Activated CD8-positive, alpha-beta T cell treated with anti-CD3 and anti-CD28 coated beads, Interleukin-2, amount 10 ng/mL, durations not matched to agents 7 days and 5 days (primary cell): ENCODE data around the gene DPP8. TPM values are rescaled to one million over a fixed set of nuclear protein-coding genes. Genes with fewer than 3 reads are reported as not detected.

Experiments
- ATAC-seq: fragments of 150-1000 bp; cut with Tn5 transposase; one replicate; pipeline ENCODE4 v1.10.0; 2021; ENCODE audit warnings: moderate library complexity
- CTCF ChIA-PET: fragments of 350-600 bp; sonication (Branson Sonifier 250); formaldehyde crosslinking; loops from one replicate; lab custom pipeline; 2021; ENCODE audit warnings: antibody characterized with exemption; lab: Charles Lee
- POLR2A ChIA-PET: fragments of 350-600 bp; sonication (Branson Sonifier 250); formaldehyde crosslinking; loops from one replicate; lab custom pipeline; 2021; ENCODE audit warnings: antibody characterized with exemption; lab: Charles Lee
- DNase-seq: peaks from one replicate; pipeline ENCODE4 v3.0.0-alpha.2; 2020
- H3K27ac Mint-ChIP-seq: one replicate; pipeline ENCODE4 v1.8.0; 2021; ENCODE audit warnings: mild to moderate bottlenecking, mixed read lengths
- H3K27me3 Mint-ChIP-seq: one replicate; pipeline ENCODE4 v1.8.0; 2021; ENCODE audit warnings: low read depth, mixed read lengths
- H3K36me3 Mint-ChIP-seq: one replicate; pipeline ENCODE4 v1.8.0; 2021; ENCODE audit warnings: low read depth, mixed read lengths
- H3K4me1 Mint-ChIP-seq: one replicate; pipeline ENCODE4 v1.8.0; 2021; ENCODE audit warnings: low read depth, mixed read lengths
- H3K4me3 Mint-ChIP-seq: one replicate; pipeline ENCODE4 v1.8.0; 2021; ENCODE audit warnings: mild to moderate bottlenecking, mixed read lengths
- H3K9me3 Mint-ChIP-seq: one replicate; pipeline ENCODE4 v1.8.0; 2022; ENCODE audit warnings: mixed read lengths; ENCODE audit not compliant: insufficient read depth
- total RNA-seq, 2 experiments: library from RNA; stranded (reverse); gene quantifications; one replicate each; pipeline ENCODE4 v1.2.3, GENCODE V29; 2021

DPP8 gene
- total RNA-seq, 2 experiments from 2014 or later, result 44.6 to 46.7 TPM

DNA sequence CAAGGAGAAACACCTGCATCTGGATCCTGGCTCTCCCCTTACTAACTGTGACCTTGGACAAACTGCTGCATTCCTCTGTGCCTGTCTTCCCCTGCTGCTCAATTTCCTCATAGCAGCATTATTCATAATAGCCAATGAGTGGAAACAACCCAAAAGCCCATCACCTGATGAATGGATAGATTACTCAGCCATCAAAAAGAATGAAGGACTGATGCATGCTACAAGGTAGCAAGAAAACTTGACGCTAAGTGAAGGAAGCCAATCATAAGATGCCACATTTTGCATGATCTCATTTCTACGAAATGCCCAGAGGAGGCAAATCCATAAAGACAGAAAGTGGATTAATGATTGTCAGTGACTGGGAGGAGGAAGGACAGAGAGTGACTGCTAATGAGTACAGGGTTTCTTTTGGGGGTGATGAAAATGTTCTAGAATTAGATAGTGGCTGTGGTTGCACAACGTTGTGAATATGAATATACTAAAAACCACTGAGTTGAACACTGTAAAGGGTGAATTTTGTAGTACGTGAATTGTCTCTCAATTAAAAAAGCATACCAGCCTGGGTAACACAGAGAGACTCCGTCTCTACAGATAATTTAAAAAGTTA lies 105.9 kb downstream of the DPP8 start:
- POLR2A ChIA-PET, result interaction anchor here (1.1 kb wide), 1 partner anchor 107 kb away, joined by 4 read pairs; the partner anchor contains the start of gene RNU5B-1
- Mint-ChIP-seq H3K4me1 (peaks cover 5% of the 10 kb centered on the region), H3K4me3 (no peak overlapping the region), H3K36me3 (no peaks in the 10 kb centered on the region), H3K27me3 (peaks cover 26% of the 10 kb centered on the region), H3K9me3 (no peaks in the 10 kb centered on the region), H3K27ac (no peak overlapping the region)
- ATAC-seq, result no peak
- no peak for DNase-seq
- CTCF ChIA-PET, result no interaction called here

DNA sequence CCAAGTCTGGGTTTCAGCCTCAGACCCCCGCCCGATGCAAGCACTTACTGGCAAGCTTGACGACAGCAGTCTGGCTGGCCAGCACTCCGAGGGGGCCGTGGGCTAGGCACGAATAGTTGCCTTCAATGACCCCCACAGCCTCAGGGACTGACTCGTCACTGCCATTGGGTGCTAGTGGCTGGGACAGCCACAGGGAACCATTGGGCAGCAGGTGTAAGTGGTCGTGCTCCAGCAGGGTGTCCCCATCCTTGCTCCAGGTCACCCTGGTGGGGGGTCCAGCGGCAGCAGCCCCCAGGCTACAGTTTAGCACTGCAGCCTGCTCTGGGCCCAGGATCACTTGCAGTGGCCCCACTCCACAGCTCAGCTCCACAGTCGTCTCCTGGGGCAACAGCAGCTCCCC lies 106.5 kb downstream of the DPP8 start:
- ChIA-PET CTCF (no interaction called here), POLR2A (no interaction called here)
- H3K9me3 Mint-ChIP-seq, result no peaks in the 10 kb centered on the region
- no peak overlapping the region for H3K4me3 Mint-ChIP-seq
- no peak overlapping the region for H3K27ac Mint-ChIP-seq
- no peaks in the 10 kb centered on the region for H3K36me3 Mint-ChIP-seq
- DNase-seq, result no peak
- peaks cover 29% of the 10 kb centered on the region for H3K27me3 Mint-ChIP-seq
- H3K4me1 Mint-ChIP-seq, result peaks cover 5% of the 10 kb centered on the region
- ATAC-seq, result no peak

DNA sequence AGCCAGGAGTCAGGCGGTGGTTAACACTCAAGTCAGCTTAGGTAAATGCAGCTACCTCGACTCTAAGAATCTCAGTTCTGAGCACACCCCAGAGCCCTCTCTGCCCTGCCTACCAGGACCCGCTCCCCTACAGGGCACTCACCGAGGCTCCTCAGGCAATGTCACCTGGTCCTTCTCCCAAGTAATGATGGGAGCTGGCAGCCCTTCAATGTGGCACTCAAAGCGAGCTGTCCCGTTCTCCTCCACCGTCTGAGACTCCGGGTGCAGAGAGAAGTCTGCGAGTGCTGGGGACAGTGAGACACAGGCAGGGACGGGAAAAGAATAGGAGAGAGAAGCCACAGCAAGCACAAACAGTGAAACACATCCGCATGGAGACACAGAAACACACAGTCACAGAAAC lies 107.5 kb downstream of the DPP8 start:
- POLR2A ChIA-PET, result no interaction called here
- no peaks in the 10 kb centered on the region for H3K36me3 Mint-ChIP-seq
- peaks cover 5% of the 10 kb centered on the region for H3K4me1 Mint-ChIP-seq
- no peak overlapping the region for H3K4me3 Mint-ChIP-seq
- H3K9me3 Mint-ChIP-seq, result no peaks in the 10 kb centered on the region
- H3K27me3 Mint-ChIP-seq, result peaks cover 32% of the 10 kb centered on the region
- ATAC-seq (no peak), DNase-seq (no peak)
- CTCF ChIA-PET, result interaction anchor here (1.3 kb wide), 1 partner anchor 92 kb away, joined by 3 read pairs; no protein-coding TSS in a partner anchor
- no peak overlapping the region for H3K27ac Mint-ChIP-seq

DNA sequence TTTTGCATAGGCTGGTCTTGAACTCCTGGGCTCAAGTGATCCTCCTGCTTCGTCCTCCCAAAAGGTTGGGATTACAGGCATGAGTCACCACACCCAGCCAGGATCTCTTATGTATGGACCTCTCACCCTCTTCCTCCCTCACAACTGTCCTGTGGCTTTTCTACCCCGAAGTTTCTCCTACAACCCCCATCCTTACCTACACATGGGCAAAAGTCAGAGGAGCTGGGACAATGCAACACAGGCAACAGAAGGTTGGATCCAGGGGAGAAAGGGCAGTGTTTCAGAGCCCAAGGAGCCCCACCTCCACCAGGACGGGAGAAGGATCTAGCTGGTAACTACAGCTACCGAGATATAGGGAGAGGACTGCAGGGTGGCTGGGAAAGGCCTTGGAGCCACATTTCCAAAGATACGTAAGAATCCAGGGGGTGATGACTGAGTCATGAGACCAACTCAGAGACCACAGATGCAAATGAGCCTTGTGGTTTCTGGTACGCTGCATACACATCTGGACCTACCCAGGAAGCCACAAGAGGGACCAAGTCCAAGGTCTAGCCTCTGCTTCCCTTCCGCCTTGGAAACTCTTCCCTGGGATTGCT lies 108.4 kb downstream of the DPP8 start:
- H3K9me3 Mint-ChIP-seq, result no peaks in the 10 kb centered on the region
- DNase-seq (no peak), ATAC-seq (no peak)
- H3K36me3 Mint-ChIP-seq, result no peaks in the 10 kb centered on the region
- H3K27ac Mint-ChIP-seq, result no peak overlapping the region
- H3K4me3 Mint-ChIP-seq, result no peak overlapping the region
- peaks cover 31% of the 10 kb centered on the region for H3K27me3 Mint-ChIP-seq
- peaks cover 5% of the 10 kb centered on the region for H3K4me1 Mint-ChIP-seq
- CTCF ChIA-PET, result interaction anchor here (1.3 to 1.4 kb wide), 2 partner anchors 9 to 91 kb away, joined by 3 to 4 read pairs; no protein-coding TSS in a partner anchor
- POLR2A ChIA-PET, result no interaction called here

DNA sequence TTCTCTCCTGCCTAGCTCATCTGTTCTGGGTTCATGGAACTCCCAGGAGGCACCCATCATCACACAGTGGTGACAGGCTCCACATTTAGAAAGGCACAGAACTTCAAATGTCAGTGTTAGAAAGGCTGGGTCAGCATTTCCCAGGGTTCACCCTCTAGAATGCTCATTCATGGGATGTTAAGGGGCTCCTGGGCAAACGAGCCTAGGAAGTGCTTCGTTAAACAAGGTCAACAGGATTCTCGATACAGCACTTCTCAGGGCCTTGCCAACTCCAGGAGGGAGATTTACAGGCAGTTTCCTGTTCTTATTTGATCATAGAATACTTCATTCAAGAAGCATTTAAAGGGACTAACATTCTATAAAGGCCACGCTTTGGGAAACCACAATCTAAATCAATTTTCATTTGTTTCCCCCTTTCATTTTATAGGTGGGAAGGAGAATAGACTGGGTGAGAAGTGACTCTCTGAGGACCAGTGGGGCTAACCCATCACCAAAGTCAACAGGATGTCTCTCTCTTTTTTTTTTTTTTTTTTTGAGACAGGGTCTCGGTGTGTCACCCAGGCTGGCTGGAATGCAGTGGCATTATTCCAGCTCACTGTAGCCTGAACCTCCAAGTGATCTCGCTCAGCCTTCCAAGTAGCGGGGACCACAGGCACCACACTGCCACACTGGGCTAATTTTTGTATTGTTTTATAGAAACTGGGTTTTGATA lies 109.0 kb downstream of the DPP8 start:
- H3K27me3 Mint-ChIP-seq, result peaks cover 32% of the 10 kb centered on the region
- CTCF ChIA-PET, result interaction anchor here (1.4 kb wide), 1 partner anchor 8 kb away, joined by 4 read pairs; no protein-coding TSS in a partner anchor
- no peak overlapping the region for H3K27ac Mint-ChIP-seq
- no peak overlapping the region for H3K4me3 Mint-ChIP-seq
- ATAC-seq (no peak), DNase-seq (no peak)
- no peaks in the 10 kb centered on the region for H3K36me3 Mint-ChIP-seq
- POLR2A ChIA-PET, result no interaction called here
- H3K4me1 Mint-ChIP-seq, result peaks cover 5% of the 10 kb centered on the region
- H3K9me3 Mint-ChIP-seq, result no peaks in the 10 kb centered on the region

DNA sequence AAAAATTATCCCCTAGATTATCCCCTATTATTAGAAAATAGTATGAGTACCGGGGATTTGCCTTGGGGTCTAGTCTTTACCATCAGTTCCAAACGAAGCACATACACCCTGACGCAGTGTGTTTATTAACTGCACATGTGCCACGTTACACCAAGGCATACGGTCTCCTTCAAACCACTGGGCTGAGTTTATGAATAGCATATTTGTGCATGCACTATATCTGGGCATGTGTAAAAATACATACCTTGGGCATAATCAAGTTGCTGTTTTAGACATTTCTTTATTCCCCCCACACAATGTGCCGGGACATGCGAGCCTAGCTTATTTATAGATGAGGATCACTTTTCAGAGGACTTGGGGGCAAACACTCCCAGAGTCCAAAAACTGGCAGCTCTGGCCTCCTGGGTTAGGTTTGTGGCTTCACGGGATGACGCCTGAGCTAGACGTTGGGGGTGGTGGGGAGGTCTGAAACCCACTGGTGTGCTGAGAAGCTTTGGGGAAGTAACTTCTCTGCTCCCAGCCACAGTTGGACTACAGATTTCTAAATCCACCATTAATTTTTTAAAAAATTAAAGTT lies 111.0 kb downstream of the DPP8 start:
- CTCF ChIA-PET, result no interaction called here
- Mint-ChIP-seq H3K27me3 (peaks cover 35% of the 10 kb centered on the region), H3K9me3 (no peaks in the 10 kb centered on the region), H3K4me3 (no peak overlapping the region), H3K27ac (no peak overlapping the region), H3K4me1 (peaks cover 5% of the 10 kb centered on the region), H3K36me3 (no peaks in the 10 kb centered on the region)
- ATAC-seq, result no peak
- no peak for DNase-seq
- POLR2A ChIA-PET, result no interaction called here

DNA sequence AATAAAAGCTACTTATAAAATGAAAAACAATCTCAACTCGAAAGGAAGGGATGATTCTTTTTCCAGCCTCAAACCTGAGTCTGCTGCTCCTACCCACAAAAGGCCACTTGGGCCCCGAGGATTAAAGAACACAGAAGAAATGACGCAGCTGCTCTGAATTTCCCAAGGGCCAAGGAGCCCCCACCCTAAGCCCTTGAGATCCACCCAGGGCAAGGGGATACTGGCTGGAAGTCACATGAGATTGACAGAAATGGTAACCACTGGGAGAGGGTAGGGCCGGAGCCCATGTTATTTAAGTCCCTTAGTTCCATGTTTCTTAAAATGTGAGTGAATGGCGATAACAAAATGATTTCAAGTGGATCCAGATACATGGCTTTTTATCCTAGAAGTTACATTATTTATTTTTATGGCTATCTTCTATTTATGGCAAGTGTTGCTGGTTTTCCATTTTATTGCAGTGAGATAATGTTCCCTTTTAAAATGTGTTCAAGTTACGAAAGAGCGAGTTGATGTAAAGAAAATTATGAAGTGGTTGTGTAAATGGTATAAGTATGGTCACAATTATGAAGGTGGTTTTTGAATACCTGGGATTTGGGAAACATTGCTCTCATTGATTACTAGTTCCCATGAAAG lies 111.6 kb downstream of the DPP8 start:
- Mint-ChIP-seq H3K4me1 (peaks cover 5% of the 10 kb centered on the region), H3K27me3 (peaks cover 33% of the 10 kb centered on the region), H3K4me3 (no peak overlapping the region), H3K27ac (no peak overlapping the region), H3K36me3 (no peaks in the 10 kb centered on the region), H3K9me3 (no peaks in the 10 kb centered on the region)
- DNase-seq, result no peak
- ChIA-PET CTCF (interaction anchor here (0.8 kb wide), 1 partner anchor 20 kb away, joined by 3 read pairs; no protein-coding TSS in a partner anchor), POLR2A (no interaction called here)
- ATAC-seq, result no peak

DNA sequence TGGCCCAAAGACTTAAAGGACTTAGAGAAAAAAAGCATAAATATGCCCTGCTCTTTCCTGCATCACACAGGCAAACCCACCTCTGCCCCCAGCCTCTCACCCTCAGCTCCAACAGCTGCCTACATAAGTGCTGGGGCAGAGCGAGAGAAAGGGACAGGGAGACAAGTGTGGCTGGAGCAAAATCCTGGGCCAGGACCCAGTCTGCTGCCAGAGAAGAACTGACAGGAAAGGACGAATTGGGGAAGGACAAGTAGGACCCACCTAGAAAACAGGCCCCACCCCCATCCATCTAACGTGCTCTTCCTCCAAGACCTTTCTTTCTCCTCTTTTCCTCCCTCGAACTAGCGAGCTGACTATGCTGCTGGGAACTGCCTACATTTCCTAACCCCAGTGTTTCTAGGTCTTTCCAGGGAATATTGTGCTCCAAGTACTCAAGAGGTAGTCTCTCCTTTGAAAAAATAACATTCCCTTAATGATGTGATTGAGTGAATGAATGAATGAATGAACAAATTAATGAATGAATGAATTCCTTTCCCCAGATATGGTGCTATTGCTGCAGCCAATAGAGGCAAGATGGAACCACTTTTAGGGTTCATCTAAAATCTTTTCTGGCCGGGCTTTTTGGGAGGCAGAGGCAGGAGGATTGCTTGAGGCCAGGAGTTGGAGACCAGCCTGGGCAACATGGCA lies 113.2 kb downstream of the DPP8 start:
- H3K27me3 Mint-ChIP-seq, result peaks cover 34% of the 10 kb centered on the region
- H3K9me3 Mint-ChIP-seq, result no peaks in the 10 kb centered on the region
- H3K4me3 Mint-ChIP-seq, result no peak overlapping the region
- no peak overlapping the region for H3K27ac Mint-ChIP-seq
- H3K36me3 Mint-ChIP-seq, result no peaks in the 10 kb centered on the region
- peaks cover 3% of the 10 kb centered on the region for H3K4me1 Mint-ChIP-seq
- CTCF ChIA-PET, result no interaction called here
- DNase-seq (no peak), ATAC-seq (no peak)
- POLR2A ChIA-PET, result no interaction called here

DNA sequence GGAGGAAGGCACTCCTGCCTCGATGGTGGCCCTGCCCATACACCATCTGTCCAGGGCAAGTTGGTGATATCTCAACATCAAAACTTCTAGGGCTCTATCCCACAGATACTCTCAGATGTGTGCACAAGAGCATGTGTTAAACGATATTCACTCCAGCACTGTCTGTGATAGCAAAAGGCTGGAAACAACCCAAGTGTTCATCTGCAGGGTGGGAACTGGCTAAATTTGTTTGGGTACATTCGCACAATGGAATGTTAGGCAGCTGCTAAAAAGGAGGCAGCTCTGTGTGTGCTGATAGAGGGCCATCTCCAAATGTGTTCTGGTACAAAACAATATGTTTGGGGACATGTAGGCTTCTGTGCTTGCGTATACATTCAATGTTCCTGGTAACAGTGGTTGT lies 114.5 kb downstream of the DPP8 start:
- Mint-ChIP-seq H3K36me3 (no peaks in the 10 kb centered on the region), H3K9me3 (no peaks in the 10 kb centered on the region), H3K27me3 (peaks cover 38% of the 10 kb centered on the region), H3K4me1 (no peaks in the 10 kb centered on the region), H3K4me3 (no peak overlapping the region), H3K27ac (no peak overlapping the region)
- ChIA-PET POLR2A (no interaction called here), CTCF (interaction anchor here (1.8 kb wide), 1 partner anchor 12 kb away, joined by 4 read pairs; no protein-coding TSS in a partner anchor)
- ATAC-seq (no peak), DNase-seq (no peak)

DNA sequence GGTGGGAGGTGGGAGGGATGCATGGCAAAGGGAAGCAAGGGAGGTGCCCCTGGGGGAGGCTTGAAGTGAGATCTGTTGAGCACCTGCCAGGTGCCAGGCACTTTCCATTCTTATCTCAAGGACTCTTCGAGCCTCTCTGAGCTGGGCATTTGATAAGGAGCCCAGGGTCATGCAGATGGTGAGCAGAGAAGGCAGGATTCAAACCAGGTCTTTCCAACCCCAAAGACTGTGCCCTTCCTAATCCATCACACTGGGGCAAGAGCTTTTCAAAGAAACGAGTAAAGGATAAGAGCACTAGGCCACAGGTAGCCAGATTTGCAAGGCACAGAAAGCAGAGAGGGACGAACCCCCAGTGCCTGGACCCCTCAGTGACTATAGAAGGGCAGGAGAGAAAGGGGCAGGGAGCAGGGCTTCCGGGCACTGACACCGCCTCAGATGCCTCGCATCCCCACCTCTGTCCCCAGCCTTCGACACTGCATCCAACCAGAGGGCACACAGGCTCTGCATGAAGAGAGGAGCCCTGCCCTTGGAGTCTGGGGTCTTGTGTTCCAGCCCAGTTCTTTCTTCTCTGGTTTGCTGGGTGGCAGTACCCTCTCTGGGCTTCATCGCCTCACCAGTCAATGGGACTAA lies 115.8 kb downstream of the DPP8 start:
- H3K27ac Mint-ChIP-seq, result no peak overlapping the region
- no peaks in the 10 kb centered on the region for H3K9me3 Mint-ChIP-seq
- no peak for ATAC-seq
- H3K4me3 Mint-ChIP-seq, result no peak overlapping the region
- no peaks in the 10 kb centered on the region for H3K36me3 Mint-ChIP-seq
- ChIA-PET POLR2A (no interaction called here), CTCF (interaction anchor here (0.7 to 1.8 kb wide), 6 partner anchors 11 to 80 kb away, joined by 3 to 5 read pairs (median 4); no protein-coding TSS in a partner anchor)
- peaks cover 47% of the 10 kb centered on the region for H3K27me3 Mint-ChIP-seq
- DNase-seq, result no peak
- peaks cover 2% of the 10 kb centered on the region for H3K4me1 Mint-ChIP-seq
